MG63 (cell line): ENCODE results near the gene CERS5. TPM values are rescaled to one million over a fixed set of nuclear protein-coding genes. Genes with fewer than 3 reads are reported as not detected.
"Not testable (repeated sequence)": the region's sequence is repeated elsewhere in the genome, so short reads cannot be mapped to it uniquely, and the experiment has no call there.

ENCODE experiments used
- DNase-seq: peaks from one replicate; pipeline ENCODE4 v3.0.0-alpha.2; 2020
- H3K27me3 ChIP-seq: fragments of 250-450 bp; sonication (Bioruptor Pico); 2 replicates; pipeline ENCODE4 v1.5.1; 2020; ENCODE audit warnings: mild to moderate bottlenecking, moderate library complexity
- H3K36me3 ChIP-seq: fragments of 250-450 bp; sonication (Bioruptor Pico); 2 replicates; pipeline ENCODE4 v1.5.1; 2020; ENCODE audit warnings: mild to moderate bottlenecking, moderate library complexity
- H3K4me3 ChIP-seq: fragments of 250-450 bp; sonication (Bioruptor Pico); 2 replicates; pipeline ENCODE4 v1.5.1; 2020; ENCODE audit warnings: mild to moderate bottlenecking, moderate library complexity
- H3K9me3 ChIP-seq: fragments of 250-450 bp; sonication (Bioruptor Pico); 2 replicates; pipeline ENCODE4 v1.5.1; 2020; ENCODE audit warnings: mild to moderate bottlenecking, moderate library complexity
- total RNA-seq: library from RNA; depleted of rRNA; stranded (reverse); fragments of >200 nt; shearing (Covaris generic); gene quantifications from 2 replicates; pipeline ENCODE4 v1.2.3, GENCODE V29; 2014; ENCODE audit warnings: low replicate concordance

Gene CERS5
- total RNA-seq, 1 experiment from 2014 or later = 38.6 TPM

DNA sequence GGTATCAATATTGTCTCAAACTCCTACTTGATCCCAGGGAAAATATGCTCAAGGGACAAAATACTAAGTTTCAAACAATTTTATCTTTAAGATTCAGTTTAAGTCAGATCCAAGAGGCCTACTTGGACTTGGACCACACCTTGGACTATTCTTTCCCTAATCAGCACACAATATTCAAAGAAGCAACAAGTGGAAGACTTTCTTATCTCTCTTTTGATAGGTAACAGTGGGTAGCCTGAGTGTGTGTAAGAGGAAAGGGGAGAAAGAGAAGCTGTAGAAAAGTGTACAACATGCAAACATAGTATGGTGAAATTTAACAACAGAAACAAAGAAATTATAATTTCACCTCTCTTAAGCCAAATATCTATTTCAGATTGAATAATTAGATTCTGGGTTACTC lies 6.5 kb downstream of the CERS5 start:
- Histone ChIP-seq H3K36me3 (no peaks in the 10 kb centered on the region; the same call in 1 of the 2 replicates), H3K9me3 (no peaks in the 10 kb centered on the region), H3K27me3 (no peaks in the 10 kb centered on the region), H3K4me3 (no peak overlapping the region)
- DNase-seq = no peak

DNA sequence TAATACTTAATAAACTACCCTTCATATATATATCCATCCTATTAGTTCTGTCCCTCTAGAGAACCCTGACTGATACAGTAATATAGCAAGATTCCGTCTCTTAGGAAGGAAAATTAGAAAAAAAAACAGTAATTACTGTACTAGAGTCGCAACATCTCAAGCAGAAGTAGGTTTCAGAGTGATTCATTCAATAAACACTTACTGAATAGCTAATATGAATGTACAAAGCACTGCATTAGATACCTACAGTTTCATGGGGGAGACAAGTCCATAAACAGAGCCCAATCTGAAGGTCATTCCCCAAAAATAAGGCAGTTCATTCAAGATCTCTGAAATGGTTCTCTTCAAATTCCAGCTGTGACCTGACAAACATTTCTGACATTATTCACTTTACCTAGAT lies 9.9 kb downstream of the CERS5 start:
- DNase-seq = no peak
- no peak overlapping the region for H3K4me3 ChIP-seq
- no peaks in the 10 kb centered on the region; the same call in 1 of the 2 replicates for H3K36me3 ChIP-seq
- no peaks in the 10 kb centered on the region for H3K27me3 ChIP-seq
- no peaks in the 10 kb centered on the region for H3K9me3 ChIP-seq

DNA sequence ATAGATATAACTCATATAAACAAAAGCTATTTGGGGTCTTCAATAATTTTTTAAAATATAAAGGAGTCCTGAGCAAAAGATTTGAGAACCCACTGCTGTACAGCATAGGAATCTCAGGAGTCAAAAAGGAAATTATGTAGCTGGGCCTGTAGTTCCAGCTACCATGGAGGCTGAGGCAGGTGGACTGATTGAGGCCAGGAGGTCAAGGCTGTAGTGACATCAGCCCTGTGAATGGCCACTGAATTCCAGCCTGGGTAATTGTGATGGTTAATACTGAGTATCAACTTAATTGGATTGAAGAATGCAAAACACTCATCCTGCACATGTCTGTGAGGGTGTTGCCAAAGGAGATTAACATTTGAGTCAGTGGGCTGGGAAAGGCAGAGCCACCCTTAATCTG lies 10.5 kb downstream of the CERS5 start:
- no peaks in the 10 kb centered on the region; the same call in 1 of the 2 replicates for H3K36me3 ChIP-seq
- DNase-seq = no peak
- H3K4me3 ChIP-seq = no peak overlapping the region
- no peaks in the 10 kb centered on the region for H3K27me3 ChIP-seq
- H3K9me3 ChIP-seq = no peaks in the 10 kb centered on the region

GRCh38 chr12:50154947-50155346 lies 12.2 kb downstream of the CERS5 start:
- not testable (repeated sequence) for H3K36me3 ChIP-seq, H3K27me3 ChIP-seq, H3K4me3 ChIP-seq, DNase-seq, H3K9me3 ChIP-seq

GRCh38 chr12:50151047-50151687 lies 16.0 kb downstream of the CERS5 start:
- Histone ChIP-seq H3K27me3 (no peaks in the 10 kb centered on the region), H3K9me3 (no peaks in the 10 kb centered on the region), H3K4me3 (no peak overlapping the region), H3K36me3 (no peaks in the 10 kb centered on the region; the same call in 1 of the 2 replicates)
- no peak for DNase-seq

DNA sequence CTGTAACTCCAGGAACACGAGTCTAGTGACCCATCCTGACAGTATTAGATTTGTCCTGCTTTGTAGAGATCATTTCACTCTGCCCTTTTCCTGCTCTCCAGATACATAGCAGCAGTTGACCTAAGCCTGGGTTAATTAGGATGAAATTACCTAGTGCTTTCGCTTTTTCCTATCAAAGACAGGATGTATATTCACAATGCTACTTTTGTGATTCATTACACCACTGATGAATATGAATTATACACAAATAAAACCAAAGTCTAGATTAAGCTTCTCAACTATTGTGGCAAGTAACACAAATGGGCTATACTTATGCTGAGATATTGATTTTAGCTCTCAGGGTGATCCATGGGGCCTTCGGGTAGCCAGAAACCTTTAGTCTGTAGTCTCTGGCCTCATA lies 17.9 kb downstream of the CERS5 start:
- DNase-seq = no peak
- Histone ChIP-seq H3K4me3 (no peak overlapping the region), H3K27me3 (no peaks in the 10 kb centered on the region), H3K36me3 (no peaks in the 10 kb centered on the region; the same call in 1 of the 2 replicates), H3K9me3 (no peaks in the 10 kb centered on the region)

- H3K36me3 ChIP-seq, H3K9me3 ChIP-seq, H3K4me3 ChIP-seq, DNase-seq, H3K27me3 ChIP-seq: not testable (repeated sequence)
Observed at GRCh38 chr12:50148011-50148410, 19.2 kb downstream of the CERS5 start.

- DNase-seq = no peak
- H3K4me3 ChIP-seq = no peak overlapping the region
- H3K9me3 ChIP-seq = no peaks in the 10 kb centered on the region
- peaks cover 2% of the 10 kb centered on the region; the same call in 1 of the 2 replicates for H3K36me3 ChIP-seq
- H3K27me3 ChIP-seq = no peaks in the 10 kb centered on the region
Observed at GRCh38 chr12:50147281-50147680, 19.9 kb downstream of the CERS5 start.

DNA sequence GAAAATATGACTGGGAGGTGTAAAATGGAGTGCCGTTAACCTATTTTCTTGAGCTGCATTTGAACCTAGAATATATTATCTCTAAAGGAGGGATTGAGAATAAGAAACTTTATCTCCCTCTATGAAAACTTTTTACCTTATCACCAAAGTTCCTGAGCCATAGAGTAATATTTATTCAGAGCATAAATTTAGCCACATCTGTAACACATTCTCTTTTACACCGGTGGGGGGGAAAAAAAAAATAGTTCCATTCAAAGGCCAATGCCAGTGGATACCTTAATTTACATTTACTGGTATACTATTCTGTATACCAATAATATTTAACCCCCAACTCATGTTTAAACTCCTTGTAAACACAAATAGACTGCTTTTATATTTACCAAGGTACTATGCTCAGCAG lies 21.7 kb downstream of the CERS5 start:
- peaks cover 6% of the 10 kb centered on the region; the same call in 1 of the 2 replicates for H3K36me3 ChIP-seq
- H3K4me3 ChIP-seq = no peak overlapping the region
- DNase-seq = no peak
- H3K9me3 ChIP-seq = no peaks in the 10 kb centered on the region
- H3K27me3 ChIP-seq = no peaks in the 10 kb centered on the region

DNA sequence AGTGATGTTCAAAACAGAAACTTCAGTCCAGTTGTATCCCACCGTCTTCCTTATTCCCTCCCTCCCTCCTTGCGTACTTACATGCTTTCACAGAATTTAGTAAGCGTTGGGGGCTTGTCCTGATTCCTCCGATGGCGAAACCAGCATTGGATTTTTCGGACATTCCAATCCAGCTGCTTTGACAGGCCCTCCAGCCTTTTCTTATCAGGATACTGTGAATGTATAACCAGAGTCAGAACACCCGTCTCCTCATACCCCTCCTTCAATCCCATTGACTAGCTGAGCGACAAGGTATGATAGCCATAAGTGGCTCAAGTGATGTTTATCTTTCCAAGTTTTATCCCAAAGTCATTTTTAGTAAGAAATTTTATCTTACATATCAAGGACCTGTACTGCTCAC lies 24.2 kb downstream of the CERS5 start:
- Histone ChIP-seq H3K4me3 (no peak overlapping the region), H3K27me3 (no peaks in the 10 kb centered on the region), H3K36me3 (peaks cover 23% of the 10 kb centered on the region), H3K9me3 (no peaks in the 10 kb centered on the region)
- no peak for DNase-seq

DNA sequence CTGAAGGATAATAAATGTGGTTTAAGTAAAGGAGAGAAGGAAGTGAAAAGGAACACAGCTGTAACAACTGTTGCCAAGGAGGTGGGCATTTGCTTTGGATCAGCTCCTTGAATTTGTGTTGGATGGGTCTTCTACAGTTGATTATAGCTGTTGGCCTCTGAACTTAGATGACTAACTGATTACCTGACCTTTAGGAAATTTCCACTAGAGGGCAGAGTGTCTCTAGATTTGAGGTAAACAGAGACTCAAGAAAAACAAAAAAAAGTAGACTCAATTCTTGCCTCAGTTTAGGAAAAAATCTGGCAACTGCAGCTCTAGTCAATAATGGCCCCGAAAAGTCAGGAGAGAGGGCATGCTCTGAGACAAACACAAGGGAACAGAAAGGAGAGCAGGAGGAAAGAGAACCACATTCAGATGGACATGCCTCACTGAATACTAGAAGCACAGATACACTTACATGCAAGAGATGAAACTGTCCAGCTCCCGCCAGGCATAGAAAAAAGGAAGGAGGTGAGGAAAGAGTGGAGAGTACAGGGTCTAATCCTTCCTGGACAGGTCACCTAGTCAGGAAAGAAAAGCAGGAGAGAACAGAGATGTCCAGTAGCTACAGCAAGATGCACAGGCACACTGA lies 34.5 kb downstream of the CERS5 start:
- no peaks in the 10 kb centered on the region for H3K9me3 ChIP-seq
- no peak overlapping the region for H3K4me3 ChIP-seq
- H3K27me3 ChIP-seq = no peaks in the 10 kb centered on the region
- H3K36me3 ChIP-seq = peaks cover 55% of the 10 kb centered on the region
- DNase-seq = no peak

DNA sequence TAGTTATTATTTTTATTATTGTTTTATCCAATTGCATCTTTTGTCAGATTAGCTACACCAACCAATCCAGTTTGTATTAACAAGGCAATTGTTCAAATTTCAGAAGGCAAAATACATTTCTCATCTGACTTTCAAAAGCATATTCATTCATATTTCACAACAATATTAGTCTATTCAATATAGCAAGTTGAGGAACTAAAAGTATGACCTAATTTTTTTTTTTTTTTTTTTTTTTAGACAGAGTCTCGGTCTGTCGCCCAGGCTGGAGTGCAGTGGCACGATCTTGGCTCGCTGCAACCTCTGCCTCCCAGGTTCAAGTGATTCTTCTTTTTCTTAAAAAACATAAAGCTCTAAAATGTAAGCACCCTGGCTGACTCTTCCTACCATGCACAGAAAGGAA lies 37.9 kb downstream of the CERS5 start:
- Histone ChIP-seq H3K4me3 (no peak overlapping the region), H3K27me3 (no peaks in the 10 kb centered on the region), H3K9me3 (no peaks in the 10 kb centered on the region), H3K36me3 (peaks cover 58% of the 10 kb centered on the region)
- DNase-seq = no peak

DNA sequence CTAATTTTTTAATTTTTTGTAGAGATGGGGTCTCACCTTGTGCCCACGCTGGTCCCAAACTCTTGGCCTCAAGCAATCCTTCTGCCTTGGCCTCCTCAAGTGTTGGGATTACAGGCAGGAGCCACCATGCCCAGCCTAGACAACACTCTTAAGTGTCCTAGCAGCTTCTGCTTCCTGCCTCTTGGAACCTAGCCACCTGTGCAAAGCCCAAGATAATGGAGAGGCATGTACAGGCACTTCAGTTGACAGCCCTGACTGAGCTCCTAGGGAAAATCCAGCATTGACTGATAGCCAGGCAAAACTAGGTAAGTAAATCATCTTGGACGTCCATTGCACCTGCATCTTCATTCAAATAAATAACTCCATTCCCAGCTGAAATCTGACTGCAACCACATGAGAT lies 39.6 kb downstream of the CERS5 start:
- Histone ChIP-seq H3K27me3 (no peaks in the 10 kb centered on the region), H3K4me3 (no peak overlapping the region), H3K36me3 (peaks cover 48% of the 10 kb centered on the region), H3K9me3 (no peaks in the 10 kb centered on the region)
- DNase-seq = no peak

DNA sequence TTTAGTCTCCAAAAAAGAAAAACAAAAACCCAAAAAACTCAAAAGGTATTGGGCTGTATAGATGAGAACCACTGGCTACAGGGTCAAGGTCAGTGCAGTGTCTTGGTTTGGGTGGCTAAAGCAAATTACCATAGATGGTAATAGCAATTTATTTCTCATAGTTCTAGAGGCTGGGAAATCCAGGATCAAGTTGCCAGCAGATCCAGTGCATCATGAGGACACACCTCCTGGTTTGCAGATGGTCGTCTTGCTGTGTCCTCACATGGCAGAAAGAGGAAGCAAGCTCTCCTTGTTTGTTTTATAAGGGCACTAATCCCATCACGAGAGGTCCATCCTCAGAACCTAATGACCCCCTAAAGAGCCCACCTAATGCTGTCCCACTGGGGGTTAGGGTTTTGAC lies 44.0 kb downstream of the CERS5 start:
- peaks cover 2% of the 10 kb centered on the region; the same call in 1 of the 2 replicates for H3K9me3 ChIP-seq
- no peak for DNase-seq
- no peaks in the 10 kb centered on the region for H3K27me3 ChIP-seq
- peaks cover 57% of the 10 kb centered on the region for H3K36me3 ChIP-seq
- no peak overlapping the region for H3K4me3 ChIP-seq

DNA sequence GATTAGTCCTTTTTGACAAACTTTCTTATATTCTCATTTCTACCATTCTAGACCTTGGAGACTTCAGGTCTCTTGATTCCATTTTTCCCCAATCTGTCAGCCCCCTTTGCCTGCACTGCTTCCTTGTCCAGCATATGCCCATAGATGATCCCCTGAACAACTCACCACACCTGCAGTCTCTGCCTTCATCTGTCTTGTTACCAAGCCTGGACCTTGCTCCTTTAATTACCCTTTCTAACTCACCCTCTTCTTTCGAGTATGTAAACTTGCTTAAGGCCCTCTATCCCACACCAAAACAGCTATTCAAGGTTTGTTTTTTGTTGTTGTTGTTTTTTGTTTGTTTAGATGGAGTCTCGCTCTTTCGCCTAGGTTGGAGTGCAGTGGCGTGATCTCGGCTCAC lies 45.5 kb downstream of the CERS5 start:
- H3K4me3 ChIP-seq = no peak overlapping the region
- peaks cover 52% of the 10 kb centered on the region for H3K36me3 ChIP-seq
- H3K27me3 ChIP-seq = no peaks in the 10 kb centered on the region
- peaks cover 2% of the 10 kb centered on the region; the same call in 1 of the 2 replicates for H3K9me3 ChIP-seq
- no peak for DNase-seq

DNA sequence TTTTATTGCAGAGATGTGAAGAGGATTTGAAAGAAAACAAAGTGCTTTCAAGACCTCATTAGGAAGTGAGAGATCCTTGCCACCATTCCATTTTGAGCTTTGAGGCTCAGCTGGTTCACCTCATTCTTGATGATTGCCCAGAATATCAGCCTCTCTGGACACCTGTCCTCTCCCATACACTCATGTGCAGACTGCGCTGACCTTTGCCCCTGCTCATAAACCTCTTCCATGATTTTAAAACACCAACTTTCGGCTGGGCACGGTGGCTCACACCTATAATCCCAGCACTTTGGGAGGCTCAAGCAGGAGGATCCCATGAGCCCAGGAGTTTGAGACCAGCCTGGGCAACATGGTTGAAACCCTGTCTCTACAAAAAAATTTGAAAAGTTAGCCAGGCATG lies 46.2 kb downstream of the CERS5 start:
- H3K4me3 ChIP-seq = no peak overlapping the region
- peaks cover 51% of the 10 kb centered on the region for H3K36me3 ChIP-seq
- H3K27me3 ChIP-seq = no peaks in the 10 kb centered on the region
- DNase-seq = no peak
- peaks cover 2% of the 10 kb centered on the region; the same call in 1 of the 2 replicates for H3K9me3 ChIP-seq

DNA sequence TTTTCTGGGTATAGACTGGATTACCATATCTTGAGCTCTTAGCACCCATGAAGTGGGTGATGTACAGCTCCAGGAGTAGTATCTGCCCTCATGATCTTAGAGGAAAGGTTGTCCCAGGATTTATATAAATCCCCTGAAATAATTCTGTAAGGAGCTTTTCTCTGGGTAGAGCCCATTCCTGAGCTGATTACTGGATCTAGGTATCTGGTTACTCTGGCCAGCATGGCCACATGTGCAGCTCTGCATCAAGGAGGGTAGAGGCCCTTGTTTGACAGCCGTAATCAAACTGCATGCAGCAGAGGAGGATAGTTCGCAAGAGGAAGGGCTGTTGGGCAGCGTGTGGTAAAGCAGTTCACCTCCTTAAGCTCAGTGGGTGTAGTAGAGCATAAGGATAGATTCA lies 46.6 kb downstream of the CERS5 start:
- no peak for DNase-seq
- Histone ChIP-seq H3K4me3 (no peak overlapping the region), H3K9me3 (peaks cover 2% of the 10 kb centered on the region; the same call in 1 of the 2 replicates), H3K27me3 (no peaks in the 10 kb centered on the region), H3K36me3 (peaks cover 50% of the 10 kb centered on the region)

- peaks cover 49% of the 10 kb centered on the region for H3K36me3 ChIP-seq
- no peak overlapping the region for H3K4me3 ChIP-seq
- no peak for DNase-seq
- no peaks in the 10 kb centered on the region for H3K27me3 ChIP-seq
- H3K9me3 ChIP-seq = peaks cover 2% of the 10 kb centered on the region; the same call in 1 of the 2 replicates
Observed at GRCh38 chr12:50119387-50119786, 47.8 kb downstream of the CERS5 start.
